ENCODE data around the gene ZCCHC7. TPM values are rescaled to one million over a fixed set of nuclear protein-coding genes. Genes with fewer than 3 reads are reported as not detected.

Gene ZCCHC7
- total and polyA plus RNA-seq, 9 of the 15 experiments (the other 6 are each of a cell fraction or from before 2014, with no cell fraction given): 34.1 to 68.9 (median 48.8) TPM

DNA sequence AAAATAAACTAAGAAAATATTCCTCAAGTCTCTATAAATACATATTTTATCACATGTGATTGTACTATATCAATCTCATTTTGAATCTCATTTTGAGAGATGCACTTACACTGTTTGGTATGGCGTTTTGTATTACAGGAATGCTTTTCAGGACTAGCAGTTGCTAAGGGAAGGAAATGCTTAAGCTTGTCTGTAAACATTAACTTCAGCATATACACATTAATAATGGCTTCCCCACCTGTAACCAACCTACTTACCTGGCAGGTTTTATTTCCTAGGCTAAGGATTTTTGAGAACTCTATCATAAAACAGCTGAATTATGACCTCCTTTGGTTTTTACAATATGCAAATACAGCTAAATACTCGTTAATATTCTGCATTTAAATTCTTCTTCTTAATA is 161.2 kb downstream of the ZCCHC7 start:
- Histone ChIP-seq H2AFZ (ENCODE audit: low read depth, low read length) (no peak overlapping the region), H3K9me3 (replicated peaks; ENCODE audit: control insufficient read depth, insufficient read depth, low read depth, low read length) (no peaks in the 10 kb centered on the region), H3K9me1 (ENCODE audit: control insufficient read depth, insufficient read depth, low read length) (no peaks in the 10 kb centered on the region), H3K27ac (ENCODE audit: extremely low read depth, low read depth, low read length) (no peak overlapping the region), H3K9ac (ENCODE audit: insufficient read depth in 1 of 2, low read depth in 2 of 2, low read length in 2 of 2) (no peak overlapping the region), H4K20me1 (replicated peaks; ENCODE audit: control insufficient read depth, insufficient read depth, low read length) (no peaks in the 10 kb centered on the region), H3K4me2 (ENCODE audit: insufficient read depth, low read length) (no peak overlapping the region), H3K79me2 (ENCODE audit: control insufficient read depth, insufficient read depth, low read length) (peaks cover 55% of the 10 kb centered on the region), H3K4me3 (no peak overlapping the region), H3K27me3 (ENCODE audit: control insufficient read depth in 2 of 2, insufficient read depth in 2 of 2, low read length in 2 of 2) (no peaks in the 10 kb centered on the region), H3K36me3 (ENCODE audit: control insufficient read depth, insufficient read depth, low read length) (0 out of 3 replicates have a peak, but pooled peaks cover 8% of the 10 kb centered on the region), H3K4me1 (replicated peaks in 1 of 2; ENCODE audit: control insufficient read depth in 2 of 2, insufficient read depth in 2 of 2, low read length in 2 of 2) (peaks cover 0 to 7% of the 10 kb centered on the region in 2 experiments; a peak in 1 of 5 replicates)
- BruUV-seq (replicated peaks): no TSS peak
- FAIRE-seq (no peak), DNase-seq (ENCODE audit: extremely low read depth in 1 of 4, low spot score in 3 of 4) (no peak), ATAC-seq (no peak)
- ChIA-PET CTCF (ENCODE audit: low intra/inter-chr PET ratio) (no interaction called here), POLR2A (no interaction called here)
- WGBS (ENCODE audit: insufficient coverage, low coverage, missing lambda C conversion rate): 59% methylated on average over 2 of the region's 2 CpGs
- in situ Hi-C loops (cut with MboI): no loop called here
- intact Hi-C loops (cut with micrococcal nuclease): no loop called here
- TF ChIP-seq RBM22 (IDR thresholded peaks at IDR 0.05; ENCODE audit: low read depth, low read length, poor library complexity, severe bottlenecking): no peak
- no peak for TF ChIP-seq TAF15 (IDR thresholded peaks at IDR 0.05; ENCODE audit: low read depth, low read length)
- TF ChIP-seq, protein P1, sequence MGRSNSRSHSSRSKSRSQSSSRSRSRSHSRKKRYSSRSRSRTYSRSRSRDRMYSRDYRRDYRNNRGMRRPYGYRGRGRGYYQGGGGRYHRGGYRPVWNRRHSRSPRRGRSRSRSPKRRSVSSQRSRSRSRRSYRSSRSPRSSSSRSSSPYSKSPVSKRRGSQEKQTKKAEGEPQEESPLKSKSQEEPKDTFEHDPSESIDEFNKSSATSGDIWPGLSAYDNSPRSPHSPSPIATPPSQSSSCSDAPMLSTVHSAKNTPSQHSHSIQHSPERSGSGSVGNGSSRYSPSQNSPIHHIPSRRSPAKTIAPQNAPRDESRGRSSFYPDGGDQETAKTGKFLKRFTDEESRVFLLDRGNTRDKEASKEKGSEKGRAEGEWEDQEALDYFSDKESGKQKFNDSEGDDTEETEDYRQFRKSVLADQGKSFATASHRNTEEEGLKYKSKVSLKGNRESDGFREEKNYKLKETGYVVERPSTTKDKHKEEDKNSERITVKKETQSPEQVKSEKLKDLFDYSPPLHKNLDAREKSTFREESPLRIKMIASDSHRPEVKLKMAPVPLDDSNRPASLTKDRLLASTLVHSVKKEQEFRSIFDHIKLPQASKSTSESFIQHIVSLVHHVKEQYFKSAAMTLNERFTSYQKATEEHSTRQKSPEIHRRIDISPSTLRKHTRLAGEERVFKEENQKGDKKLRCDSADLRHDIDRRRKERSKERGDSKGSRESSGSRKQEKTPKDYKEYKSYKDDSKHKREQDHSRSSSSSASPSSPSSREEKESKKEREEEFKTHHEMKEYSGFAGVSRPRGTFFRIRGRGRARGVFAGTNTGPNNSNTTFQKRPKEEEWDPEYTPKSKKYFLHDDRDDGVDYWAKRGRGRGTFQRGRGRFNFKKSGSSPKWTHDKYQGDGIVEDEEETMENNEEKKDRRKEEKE (IDR thresholded peaks at IDR 0.05; ENCODE audit: borderline replicate concordance in 1 of 2, control insufficient read depth in 1 of 2, low read depth in 2 of 2, low read length in 1 of 2): no peak
- no peak for TF ChIP-seq ZNF696 (CRISPR knock-in tag; conservative IDR thresholded peaks at IDR 0.05)
- no peak for TF ChIP-seq MYNN (IDR thresholded peaks at IDR 0.05)
- no peak for TF ChIP-seq MYNN (CRISPR knock-in tag; IDR thresholded peaks at IDR 0.05)
- TF ChIP-seq NCOR1 (IDR thresholded peaks at IDR 0.05): no peak
- TF ChIP-seq ZNF75A (CRISPR knock-in tag; IDR thresholded peaks at IDR 0.05): no peak
- TF ChIP-seq, protein P2, sequence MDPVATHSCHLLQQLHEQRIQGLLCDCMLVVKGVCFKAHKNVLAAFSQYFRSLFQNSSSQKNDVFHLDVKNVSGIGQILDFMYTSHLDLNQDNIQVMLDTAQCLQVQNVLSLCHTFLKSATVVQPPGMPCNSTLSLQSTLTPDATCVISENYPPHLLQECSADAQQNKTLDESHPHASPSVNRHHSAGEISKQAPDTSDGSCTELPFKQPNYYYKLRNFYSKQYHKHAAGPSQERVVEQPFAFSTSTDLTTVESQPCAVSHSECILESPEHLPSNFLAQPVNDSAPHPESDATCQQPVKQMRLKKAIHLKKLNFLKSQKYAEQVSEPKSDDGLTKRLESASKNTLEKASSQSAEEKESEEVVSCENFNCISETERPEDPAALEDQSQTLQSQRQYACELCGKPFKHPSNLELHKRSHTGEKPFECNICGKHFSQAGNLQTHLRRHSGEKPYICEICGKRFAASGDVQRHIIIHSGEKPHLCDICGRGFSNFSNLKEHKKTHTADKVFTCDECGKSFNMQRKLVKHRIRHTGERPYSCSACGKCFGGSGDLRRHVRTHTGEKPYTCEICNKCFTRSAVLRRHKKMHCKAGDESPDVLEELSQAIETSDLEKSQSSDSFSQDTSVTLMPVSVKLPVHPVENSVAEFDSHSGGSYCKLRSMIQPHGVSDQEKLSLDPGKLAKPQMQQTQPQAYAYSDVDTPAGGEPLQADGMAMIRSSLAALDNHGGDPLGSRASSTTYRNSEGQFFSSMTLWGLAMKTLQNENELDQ (CRISPR knock-in tag; IDR thresholded peaks at IDR 0.05; ENCODE audit: borderline replicate concordance): no peak
- TF ChIP-seq ZNF398 (CRISPR knock-in tag; IDR thresholded peaks at IDR 0.05): no peak
- TF ChIP-seq TAF9B (IDR thresholded peaks at IDR 0.05; ENCODE audit: partially characterized antibody): no peak
- TF ChIP-seq FOXP4 (CRISPR knock-in tag; IDR thresholded peaks at IDR 0.05; ENCODE audit: borderline replicate concordance): no peak
- no peak for TF ChIP-seq TCF3 (CRISPR knock-in tag; IDR thresholded peaks at IDR 0.05)
- TF ChIP-seq ZNF431 (CRISPR knock-in tag; IDR thresholded peaks at IDR 0.05): no peak
